ENCODE data around the gene LIN7C. TPM values are rescaled to one million over a fixed set of nuclear protein-coding genes. Genes with fewer than 3 reads are reported as not detected.
A peak's percentile ranks its signal among the peaks of the same experiment; 100 is the strongest.

Gene LIN7C
- total RNA-seq, 3 donors from 2014 or later = 41.0 to 51.4 (median 44.4) TPM

DNA sequence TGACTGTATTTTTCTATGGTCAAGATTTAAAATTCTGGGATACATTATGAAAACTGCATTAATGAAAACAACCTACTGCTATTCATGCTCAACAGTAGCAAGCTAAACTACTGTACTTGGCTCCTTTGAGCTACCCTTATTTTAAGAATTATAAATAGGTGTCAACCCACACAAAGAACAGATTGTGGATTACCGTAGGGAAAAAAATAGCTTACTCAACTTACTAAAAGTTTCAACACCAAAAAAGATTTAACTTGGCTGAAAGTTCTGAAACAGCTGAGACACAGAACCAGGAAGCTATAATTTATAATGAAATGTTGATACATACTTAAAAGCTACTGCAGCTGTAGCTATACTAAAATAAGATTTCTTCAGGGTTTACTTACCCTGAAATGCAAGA is 10.1 kb downstream of the LIN7C start:
- no peak overlapping the region for H3K4me3 Mint-ChIP-seq
- ATAC-seq (no peak), DNase-seq (no peak)
- H3K36me3 Mint-ChIP-seq (ENCODE audit: insufficient read depth) = peaks cover 22% of the 10 kb centered on the region
- H3K9me3 Mint-ChIP-seq = no peaks in the 10 kb centered on the region
- peaks cover 14% of the 10 kb centered on the region for H3K4me1 Mint-ChIP-seq (ENCODE audit: low read depth)
- no peaks in the 10 kb centered on the region for H3K27me3 Mint-ChIP-seq (ENCODE audit: low read depth)

- Mint-ChIP-seq H3K4me3 (no peak overlapping the region), H3K4me1 (ENCODE audit: low read depth) (peaks cover 14% of the 10 kb centered on the region), H3K36me3 (ENCODE audit: insufficient read depth) (peaks cover 21% of the 10 kb centered on the region), H3K27me3 (ENCODE audit: low read depth) (no peaks in the 10 kb centered on the region), H3K9me3 (no peaks in the 10 kb centered on the region)
- ATAC-seq (no peak), DNase-seq (no peak)
Measured at GRCh38 chr11:27495710-27496300, 10.8 kb downstream of the LIN7C start.

DNA sequence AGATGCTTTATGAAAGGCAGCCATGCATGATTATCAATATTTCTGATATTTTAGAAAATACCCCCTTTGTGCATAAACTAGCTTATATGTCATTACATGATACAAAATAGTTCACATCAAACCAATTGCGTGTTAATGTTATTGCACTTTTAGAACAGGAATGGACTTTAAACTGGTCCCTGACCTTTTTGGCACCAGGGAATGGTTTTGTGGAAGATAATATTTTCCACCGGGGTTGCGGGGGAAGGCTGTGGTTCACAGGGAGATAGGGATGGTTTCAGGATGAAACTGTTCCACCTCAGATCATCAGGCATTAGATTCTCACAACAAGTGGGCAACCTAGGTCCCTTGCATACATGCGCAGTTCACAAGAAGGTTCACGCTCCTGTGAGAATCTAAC is 17.5 kb downstream of the LIN7C start:
- Mint-ChIP-seq H3K27me3 (ENCODE audit: low read depth) (no peaks in the 10 kb centered on the region), H3K4me3 (no peak overlapping the region), H3K36me3 (ENCODE audit: insufficient read depth) (peaks cover 8% of the 10 kb centered on the region), H3K9me3 (no peaks in the 10 kb centered on the region), H3K4me1 (ENCODE audit: low read depth) (no peaks in the 10 kb centered on the region)
- DNase-seq (no peak), ATAC-seq (no peak)

DNA sequence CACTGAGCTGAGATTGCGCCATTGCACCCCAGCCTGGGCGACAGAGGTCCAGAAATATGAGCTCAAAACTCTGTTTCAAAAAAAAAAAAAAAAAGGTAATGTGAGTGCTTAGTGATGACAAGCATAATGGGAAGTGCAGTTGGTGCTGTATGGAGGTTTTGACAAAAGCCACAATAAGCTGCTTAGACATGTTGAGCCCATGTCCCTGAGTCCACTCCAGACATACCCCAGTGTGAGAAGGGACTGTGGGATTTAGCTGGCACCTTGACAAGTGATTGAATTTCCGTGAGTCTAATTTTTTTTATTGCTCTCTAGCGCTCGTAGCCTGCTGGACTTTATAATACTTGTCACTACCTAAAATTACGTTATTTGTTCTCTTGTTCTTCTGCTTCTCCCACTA is 18.9 kb downstream of the LIN7C start:
- Mint-ChIP-seq H3K27me3 (ENCODE audit: low read depth) (no peaks in the 10 kb centered on the region), H3K36me3 (ENCODE audit: insufficient read depth) (peaks cover 4% of the 10 kb centered on the region), H3K4me3 (no peak overlapping the region), H3K4me1 (ENCODE audit: low read depth) (no peaks in the 10 kb centered on the region), H3K9me3 (no peaks in the 10 kb centered on the region)
- DNase-seq (no peak), ATAC-seq (no peak)

DNA sequence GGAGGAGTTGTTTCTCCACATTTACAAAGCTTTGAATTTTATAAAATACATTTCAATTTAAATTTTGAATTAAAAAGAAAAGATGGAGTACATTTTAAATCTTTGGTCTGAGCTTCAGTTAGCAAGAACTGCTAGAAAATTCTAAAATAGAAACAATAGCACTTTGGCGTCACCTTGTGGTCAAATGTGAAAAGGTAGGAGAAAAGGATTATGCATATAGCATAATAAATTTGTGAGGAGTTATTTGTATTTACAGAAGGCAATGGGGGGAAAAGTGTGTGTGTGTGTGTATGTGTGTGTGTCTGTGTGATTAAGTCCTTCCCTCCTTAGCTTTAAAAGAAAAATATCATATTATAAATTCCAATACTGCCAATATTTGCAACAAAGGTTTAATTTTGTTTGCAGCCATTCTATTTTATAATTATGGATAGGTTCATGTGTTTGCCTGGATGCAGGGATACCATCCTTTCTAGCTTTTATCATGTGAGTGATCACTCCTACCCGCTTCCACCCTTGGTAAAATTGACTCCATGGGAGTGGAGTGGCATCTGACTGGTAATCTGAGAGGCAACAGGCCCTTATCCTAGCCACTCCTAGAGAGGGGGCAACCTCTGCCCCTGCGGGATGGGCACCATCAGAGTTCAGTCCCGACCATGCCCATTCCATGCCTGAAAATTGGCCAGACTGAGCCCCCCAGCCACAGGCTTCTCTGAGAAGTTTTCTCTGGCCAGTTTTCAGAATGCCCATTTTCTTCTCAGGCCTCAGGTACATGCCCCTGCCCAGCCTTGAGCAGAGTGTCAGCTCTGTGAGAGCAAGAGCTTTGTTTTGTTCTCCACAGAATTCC is 20.4 kb downstream of the LIN7C start:
- Mint-ChIP-seq H3K36me3 (ENCODE audit: insufficient read depth) (no peaks in the 10 kb centered on the region), H3K9me3 (no peaks in the 10 kb centered on the region), H3K4me1 (ENCODE audit: low read depth) (no peaks in the 10 kb centered on the region), H3K4me3 (no peak overlapping the region), H3K27me3 (ENCODE audit: low read depth) (no peaks in the 10 kb centered on the region)
- no peak for ATAC-seq
- DNase-seq = no peak

GRCh38 chr11:27482793-27483192 is 23.8 kb downstream of the LIN7C start:
- H3K36me3 Mint-ChIP-seq (ENCODE audit: insufficient read depth) = no peaks in the 10 kb centered on the region
- H3K4me1 Mint-ChIP-seq (ENCODE audit: low read depth) = no peaks in the 10 kb centered on the region
- H3K9me3 Mint-ChIP-seq = no peaks in the 10 kb centered on the region
- H3K27me3 Mint-ChIP-seq (ENCODE audit: low read depth) = no peaks in the 10 kb centered on the region
- DNase-seq (no peak), ATAC-seq (no peak)
- H3K4me3 Mint-ChIP-seq = no peak overlapping the region

DNA sequence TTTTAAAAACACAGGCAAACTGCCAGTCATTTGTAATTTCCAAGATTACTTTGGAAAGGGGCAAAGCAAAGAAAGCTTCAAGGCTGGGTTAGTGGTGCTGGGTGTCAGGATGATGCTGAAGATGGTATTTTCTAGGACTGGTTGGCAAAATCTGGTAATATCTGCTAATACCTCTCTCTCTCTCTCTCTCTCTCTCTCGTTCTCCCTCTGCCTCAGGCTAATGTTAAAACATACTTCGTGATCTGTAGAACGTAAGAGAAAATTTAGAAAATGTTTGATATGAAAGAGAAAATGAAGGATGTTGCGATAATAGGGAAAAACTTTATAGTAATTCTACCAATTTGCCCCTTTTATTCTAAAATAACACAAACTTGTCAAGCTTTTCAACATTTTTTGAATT is 24.6 kb downstream of the LIN7C start:
- Mint-ChIP-seq H3K4me1 (ENCODE audit: low read depth) (no peaks in the 10 kb centered on the region), H3K36me3 (ENCODE audit: insufficient read depth) (no peaks in the 10 kb centered on the region), H3K4me3 (no peak overlapping the region), H3K9me3 (no peaks in the 10 kb centered on the region), H3K27me3 (ENCODE audit: low read depth) (no peaks in the 10 kb centered on the region)
- ATAC-seq (no peak), DNase-seq (no peak)

GRCh38 chr11:27477831-27478230 is 28.7 kb downstream of the LIN7C start:
- no peak for DNase-seq
- no peak overlapping the region for H3K4me3 Mint-ChIP-seq
- peaks cover 4% of the 10 kb centered on the region for H3K27me3 Mint-ChIP-seq (ENCODE audit: low read depth)
- peaks cover 3% of the 10 kb centered on the region for H3K4me1 Mint-ChIP-seq (ENCODE audit: low read depth)
- no peak for ATAC-seq
- H3K9me3 Mint-ChIP-seq = no peaks in the 10 kb centered on the region
- H3K36me3 Mint-ChIP-seq (ENCODE audit: insufficient read depth) = no peaks in the 10 kb centered on the region

- Mint-ChIP-seq H3K9me3 (no peaks in the 10 kb centered on the region), H3K36me3 (ENCODE audit: insufficient read depth) (no peaks in the 10 kb centered on the region), H3K4me1 (ENCODE audit: low read depth) (peaks cover 6% of the 10 kb centered on the region), H3K4me3 (no peak overlapping the region), H3K27me3 (ENCODE audit: low read depth) (peaks cover 8% of the 10 kb centered on the region)
- no peak for DNase-seq
- no peak for ATAC-seq
Measured at GRCh38 chr11:27477243-27477642, 29.3 kb downstream of the LIN7C start.

GRCh38 chr11:27475622-27476021 is 30.9 kb downstream of the LIN7C start:
- DNase-seq = no peak
- Mint-ChIP-seq H3K4me3 (no peak overlapping the region), H3K9me3 (no peaks in the 10 kb centered on the region), H3K27me3 (ENCODE audit: low read depth) (peaks cover 12% of the 10 kb centered on the region), H3K4me1 (ENCODE audit: low read depth) (peaks cover 13% of the 10 kb centered on the region), H3K36me3 (ENCODE audit: insufficient read depth) (no peaks in the 10 kb centered on the region)
- no peak for ATAC-seq

- H3K4me3 Mint-ChIP-seq = peak overlapping the region; percentile 92
- no peak for DNase-seq
- no peaks in the 10 kb centered on the region for H3K9me3 Mint-ChIP-seq
- no peaks in the 10 kb centered on the region for H3K36me3 Mint-ChIP-seq (ENCODE audit: insufficient read depth)
- ATAC-seq = no peak
- H3K27me3 Mint-ChIP-seq (ENCODE audit: low read depth) = peaks cover 15% of the 10 kb centered on the region
- peaks cover 13% of the 10 kb centered on the region for H3K4me1 Mint-ChIP-seq (ENCODE audit: low read depth)
Measured at GRCh38 chr11:27473017-27473406, 33.6 kb downstream of the LIN7C start.

DNA sequence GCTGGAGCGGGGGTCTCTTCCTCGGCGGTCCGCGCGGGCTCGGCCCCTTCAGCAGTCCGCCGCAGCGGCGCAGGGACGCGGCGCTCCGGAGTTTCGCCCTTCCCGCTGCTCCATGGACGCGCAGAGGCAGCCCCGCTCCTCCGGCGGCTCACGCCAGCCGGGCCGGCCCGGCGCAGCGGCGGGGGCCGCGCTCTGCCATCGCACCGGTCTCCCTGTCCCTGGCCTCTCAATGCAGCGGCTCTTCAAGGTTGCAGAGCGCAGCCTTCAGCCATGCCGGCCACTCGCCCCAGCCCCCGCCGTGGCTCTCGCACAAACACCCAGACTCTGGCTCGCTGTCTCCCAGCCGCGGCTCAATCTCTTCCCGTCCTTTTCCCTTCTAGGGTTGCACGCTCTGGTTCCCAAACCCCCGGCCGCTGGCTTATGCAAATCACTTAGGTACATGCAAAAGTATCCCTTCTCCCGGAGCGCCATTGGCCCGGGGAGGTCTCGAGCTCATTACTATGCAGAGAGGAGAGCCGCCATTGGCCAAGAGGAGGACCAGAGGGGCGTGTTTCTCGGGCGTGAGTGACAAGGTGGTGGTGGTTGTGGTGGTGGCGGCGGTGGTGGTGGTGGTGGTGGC is 34.1 kb downstream of the LIN7C start, which contains the start of gene LGR4:
TSS of gene LGR4 (minus strand) at position 393 of the 619 bp plus-strand sequence. CDS start 488 bp downstream, outside the sequence.
- no peaks in the 10 kb centered on the region for H3K9me3 Mint-ChIP-seq
- H3K4me1 Mint-ChIP-seq (ENCODE audit: low read depth) = peaks cover 13% of the 10 kb centered on the region
- ATAC-seq (peak; percentile 88 to 89), DNase-seq (peak; percentile 63)
- H3K4me3 Mint-ChIP-seq = peak within 1 kb of the TSS; percentile 92
- H3K36me3 Mint-ChIP-seq (ENCODE audit: insufficient read depth) = no peaks in the 10 kb centered on the region
- H3K27me3 Mint-ChIP-seq (ENCODE audit: low read depth) = peaks cover 19% of the 10 kb centered on the region

- Mint-ChIP-seq H3K9me3 (no peaks in the 10 kb centered on the region), H3K4me1 (ENCODE audit: low read depth) (peaks cover 13% of the 10 kb centered on the region), H3K36me3 (ENCODE audit: insufficient read depth) (no peaks in the 10 kb centered on the region), H3K4me3 (peak overlapping the region; percentile 81), H3K27me3 (ENCODE audit: low read depth) (peaks cover 19% of the 10 kb centered on the region)
- ATAC-seq (peak; percentile 77 to 78), DNase-seq (peak; percentile 6)
Measured at GRCh38 chr11:27471589-27472397, 34.8 kb downstream of the LIN7C start.

Measured in activated T-cell treated with anti-CD3 and anti-CD28 coated beads, Interleukin-2, amount 50 U/mL, for 4 hours (primary cell).